GM12892 (cell line): ENCODE measurements around the gene EXOG.

Source experiments
- DNase-seq: peaks from one replicate; pipeline ENCODE4 v3.0.0; 2011; ENCODE audit not compliant: insufficient read length
- FAIRE-seq: peaks from 2 replicates; lab custom pipeline; 2011; peaks lifted over from hg19 to GRCh38; lab: Jason Lieb, UNC
- POLR2A ChIP-seq: IDR thresholded peaks from 2 replicates; pipeline ENCODE4 v1.6.1; 2011; ENCODE audit warnings: low read depth, low read length, control low read depth
- POLR2AphosphoS5 ChIP-seq: IDR thresholded peaks from 2 replicates; pipeline ENCODE4 v1.6.1; 2011; ENCODE audit warnings: low read depth, low read length, control low read depth
- TAF1 ChIP-seq: IDR thresholded peaks from 2 replicates; pipeline ENCODE4 v1.6.1; 2011; ENCODE audit warnings: low read depth, mild to moderate bottlenecking, control low read depth, low read length, borderline replicate concordance

Gene EXOG

GRCh38 chr3:38459499-38460048 is 36.6 kb upstream of the EXOG start:
- no peak for DNase-seq
- TF ChIP-seq POLR2A (no peak), TAF1 (no peak)
- FAIRE-seq, result no peak

DNA sequence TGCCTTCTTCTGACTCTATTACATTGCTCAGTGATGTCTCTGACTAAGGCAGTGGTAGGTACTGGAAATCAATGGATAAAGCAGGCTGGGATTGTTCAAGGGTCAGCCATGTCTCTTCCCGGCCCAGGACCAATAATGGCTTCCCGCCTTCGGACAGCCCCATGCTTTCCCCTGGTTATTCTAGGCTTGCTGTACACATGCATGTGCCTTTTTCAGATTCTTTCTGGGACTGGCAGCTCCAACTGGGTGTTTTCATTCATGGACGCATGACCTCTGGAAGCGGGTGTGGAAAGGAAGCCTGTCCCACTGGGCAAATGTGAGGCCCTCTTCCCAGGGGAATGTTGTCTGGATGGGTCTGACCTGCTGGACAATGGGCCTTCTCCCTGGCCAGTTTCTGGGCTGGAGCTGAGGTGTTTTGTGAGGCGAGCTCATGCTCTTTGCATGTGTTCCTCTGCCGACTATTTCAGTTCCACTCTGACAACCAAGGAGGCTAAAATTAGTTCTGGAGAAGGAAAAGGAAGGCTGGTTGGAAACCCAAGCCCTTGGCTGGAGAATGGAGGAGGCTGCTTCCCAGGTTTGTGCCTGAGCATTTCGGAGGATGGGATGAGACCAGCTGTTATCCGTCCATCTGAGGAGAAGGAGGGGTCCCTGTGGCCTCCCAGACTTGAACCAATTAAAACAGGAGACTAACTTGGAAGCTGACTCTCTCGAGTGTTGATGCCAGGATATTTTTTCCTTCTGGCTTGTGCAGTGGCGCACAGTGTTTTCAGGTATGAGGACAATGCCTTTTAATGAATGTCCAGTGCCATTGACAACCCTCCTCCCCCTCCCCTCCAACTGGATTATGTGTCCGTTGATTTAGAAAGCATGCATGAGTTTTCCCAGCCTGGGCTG is 35.5 kb upstream of the EXOG start:
- FAIRE-seq (no peak), DNase-seq (no peak)
- no peak for TF ChIP-seq POLR2AphosphoS5
- TF ChIP-seq POLR2A, result no peak
- no peak for TF ChIP-seq TAF1

- DNase-seq (no peak), FAIRE-seq (no peak)
- no peak for TF ChIP-seq POLR2A
- no peak for TF ChIP-seq POLR2AphosphoS5
- no peak for TF ChIP-seq TAF1
Measured at GRCh38 chr3:38465588-38466154, 30.5 kb upstream of the EXOG start.

DNA sequence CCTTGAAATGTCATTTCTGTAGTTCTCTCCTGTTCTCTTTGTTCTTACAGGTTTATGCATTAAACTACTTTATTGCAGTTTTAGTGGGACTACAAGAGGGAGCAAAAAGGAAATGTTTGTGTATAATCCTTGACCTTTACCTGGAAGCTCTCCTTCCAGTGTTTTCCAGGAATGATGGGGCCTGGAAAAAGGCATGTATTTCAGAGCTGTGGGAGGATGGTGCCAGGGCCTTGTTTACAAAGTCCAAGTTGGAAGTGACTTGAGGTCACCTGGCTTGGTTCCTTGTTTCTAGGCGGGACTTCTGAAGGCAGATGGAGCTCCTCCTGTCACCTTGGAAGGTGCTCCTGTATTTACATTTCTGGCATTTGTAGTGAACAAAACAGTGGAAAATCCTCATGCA is 27.4 kb upstream of the EXOG start:
- FAIRE-seq (no peak), DNase-seq (no peak)
- TF ChIP-seq POLR2A, result no peak
- TF ChIP-seq POLR2AphosphoS5, result no peak
- no peak for TF ChIP-seq TAF1

- FAIRE-seq (no peak), DNase-seq (no peak)
- no peak for TF ChIP-seq TAF1
- no peak for TF ChIP-seq POLR2A
- TF ChIP-seq POLR2AphosphoS5, result no peak
Measured at GRCh38 chr3:38469852-38470251, 26.3 kb upstream of the EXOG start.

DNA sequence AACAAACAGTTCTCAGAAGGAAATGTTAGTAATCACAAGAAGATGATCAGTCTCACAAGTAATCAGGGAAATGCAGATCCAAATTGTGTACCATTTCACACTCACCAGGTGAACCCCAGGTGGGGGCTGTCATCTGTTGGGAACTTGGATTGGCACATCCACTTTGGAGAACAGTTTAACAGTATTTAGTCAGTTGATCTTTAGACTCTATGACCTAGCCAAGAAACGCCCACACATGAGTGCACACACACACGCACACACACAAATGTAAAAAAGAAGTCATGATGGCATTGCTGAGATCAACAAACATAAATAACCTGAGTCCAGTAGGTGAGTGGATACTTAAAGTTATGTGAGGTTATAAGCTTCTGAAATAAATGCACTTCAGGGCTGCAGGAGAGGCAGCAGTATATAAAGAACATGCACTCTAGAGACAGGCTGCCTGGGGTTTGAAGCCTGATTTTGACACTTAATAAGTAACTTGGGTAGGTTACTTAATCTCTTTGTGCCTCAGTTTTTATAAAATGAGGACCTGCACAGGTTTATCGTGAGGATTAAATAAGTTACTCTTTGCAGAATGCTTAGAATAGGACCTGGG is 24.8 kb upstream of the EXOG start:
- no peak for FAIRE-seq
- TF ChIP-seq POLR2A (no peak), TAF1 (no peak), POLR2AphosphoS5 (no peak)

GRCh38 chr3:38472342-38472741 is 23.8 kb upstream of the EXOG start:
- TF ChIP-seq POLR2A, result no peak
- TF ChIP-seq TAF1, result no peak
- no peak for TF ChIP-seq POLR2AphosphoS5
- FAIRE-seq, result no peak

More for the DNA sequence above, 24.8 kb upstream of the EXOG start:
- no peak for DNase-seq

GRCh38 chr3:38473229-38473628 is 22.9 kb upstream of the EXOG start:
- no peak for FAIRE-seq
- DNase-seq, result no peak
- TF ChIP-seq POLR2A, result no peak
- TF ChIP-seq POLR2AphosphoS5, result no peak
- no peak for TF ChIP-seq TAF1

More at GRCh38 chr3:38472342-38472741, 23.8 kb upstream of the EXOG start:
- DNase-seq, result no peak

- DNase-seq (no peak), FAIRE-seq (no peak)
- TF ChIP-seq POLR2A (no peak), TAF1 (no peak)
Measured at GRCh38 chr3:38474928-38475605, 21.1 kb upstream of the EXOG start.

GRCh38 chr3:38475716-38476115 is 20.4 kb upstream of the EXOG start:
- no peak for DNase-seq
- TF ChIP-seq POLR2A (no peak), POLR2AphosphoS5 (no peak), TAF1 (no peak)
- no peak for FAIRE-seq

GRCh38 chr3:38476157-38476756 is 19.9 kb upstream of the EXOG start:
- FAIRE-seq, result no peak
- no peak for DNase-seq
- no peak for TF ChIP-seq POLR2AphosphoS5
- no peak for TF ChIP-seq TAF1
- TF ChIP-seq POLR2A, result no peak
